Cortex of kidney (tissue), 1 donor: ENCODE data around the gene FAF1.
"Not testable (repeated sequence)": the region's sequence is repeated elsewhere in the genome, so short reads cannot be mapped to it uniquely, and the experiment has no call there.

Experiments
- DNase-seq: peaks from one replicate; lab custom pipeline; 2025; lab: John Stamatoyannopoulos, UW

FAF1 gene

DNA sequence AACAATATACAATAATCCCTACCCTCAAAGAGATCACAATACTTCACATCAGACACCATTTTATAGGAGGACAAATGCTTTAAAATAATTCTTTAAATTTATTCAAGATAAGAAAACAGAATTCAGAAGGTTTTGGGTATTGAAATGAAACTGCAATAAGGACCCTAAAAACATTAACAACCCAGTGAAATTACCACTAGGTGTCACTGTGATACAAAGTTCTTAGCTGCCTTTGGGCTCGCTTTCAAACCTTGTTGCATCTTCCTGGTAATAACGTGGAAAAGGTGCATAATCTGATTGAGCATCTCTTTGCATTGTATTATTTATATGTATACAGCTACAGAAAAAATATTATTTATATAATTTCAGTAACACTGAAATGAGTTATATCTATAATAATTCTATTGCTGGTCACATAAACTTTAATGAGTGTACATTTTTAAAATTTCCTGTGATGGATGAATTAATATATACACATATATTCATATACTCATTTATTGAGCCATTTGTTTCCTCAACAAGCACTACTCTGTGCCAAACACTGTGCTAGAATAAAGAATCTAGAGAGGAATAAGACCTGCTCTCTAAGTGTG is 185.2 kb downstream of the FAF1 start:
- no peak for DNase-seq

DNA sequence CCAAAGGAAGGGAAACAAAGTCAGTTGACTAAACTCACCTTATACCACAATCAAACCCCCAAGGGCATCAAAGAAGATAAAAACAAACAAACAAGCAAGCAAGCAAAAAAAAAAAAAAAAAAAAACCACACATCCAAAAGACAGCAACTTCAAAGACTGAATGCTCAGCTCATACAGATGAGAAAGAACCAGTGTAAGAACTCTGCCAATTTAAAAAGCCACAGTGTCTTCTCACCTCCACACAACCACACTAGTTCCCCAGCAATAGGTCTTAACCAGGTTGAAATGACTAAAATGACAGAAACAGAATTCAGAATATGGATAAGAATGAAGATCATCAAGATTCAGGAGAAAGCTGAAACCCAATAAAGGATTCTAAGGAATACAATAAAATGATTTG is 193.4 kb downstream of the FAF1 start:
- no peak for DNase-seq

DNA sequence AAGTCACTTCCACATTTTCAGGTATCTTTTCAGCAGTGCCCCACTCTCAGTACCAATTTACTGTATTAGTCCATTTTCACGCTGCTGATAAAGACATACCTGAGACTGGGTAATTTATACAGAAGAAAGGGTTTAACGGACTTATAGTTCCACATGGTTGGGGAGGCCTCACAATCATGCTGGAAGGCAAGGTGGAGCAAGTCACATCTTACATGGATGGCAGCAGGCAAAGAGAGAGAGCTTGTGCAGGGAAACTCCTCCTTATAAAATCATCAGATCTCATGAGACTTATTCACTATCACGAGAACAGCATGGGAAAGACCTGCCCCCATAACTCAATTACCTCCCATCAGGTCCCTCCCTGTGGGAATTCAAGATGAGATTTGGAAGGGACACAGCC is 203.5 kb downstream of the FAF1 start:
- DNase-seq, result not testable (repeated sequence)

DNA sequence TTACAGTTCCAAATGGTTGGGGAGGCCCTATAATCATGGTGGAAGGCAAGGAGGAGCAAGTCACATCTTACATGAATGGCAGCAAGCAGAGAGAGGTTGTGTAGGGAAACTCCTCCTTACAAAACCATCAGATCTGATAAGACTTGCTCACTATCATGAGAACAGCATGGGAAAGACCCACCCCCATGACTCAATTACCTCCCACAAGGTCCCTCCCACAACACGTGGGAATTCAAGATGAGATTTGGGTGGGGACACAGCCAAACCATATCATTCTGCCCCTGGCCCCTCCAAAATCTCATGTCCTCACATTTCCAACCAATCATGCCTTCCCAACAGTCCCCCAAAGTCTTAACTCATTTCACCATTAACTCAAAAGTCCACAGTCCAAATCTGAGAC is 205.3 kb downstream of the FAF1 start:
- not testable (repeated sequence) for DNase-seq

DNA sequence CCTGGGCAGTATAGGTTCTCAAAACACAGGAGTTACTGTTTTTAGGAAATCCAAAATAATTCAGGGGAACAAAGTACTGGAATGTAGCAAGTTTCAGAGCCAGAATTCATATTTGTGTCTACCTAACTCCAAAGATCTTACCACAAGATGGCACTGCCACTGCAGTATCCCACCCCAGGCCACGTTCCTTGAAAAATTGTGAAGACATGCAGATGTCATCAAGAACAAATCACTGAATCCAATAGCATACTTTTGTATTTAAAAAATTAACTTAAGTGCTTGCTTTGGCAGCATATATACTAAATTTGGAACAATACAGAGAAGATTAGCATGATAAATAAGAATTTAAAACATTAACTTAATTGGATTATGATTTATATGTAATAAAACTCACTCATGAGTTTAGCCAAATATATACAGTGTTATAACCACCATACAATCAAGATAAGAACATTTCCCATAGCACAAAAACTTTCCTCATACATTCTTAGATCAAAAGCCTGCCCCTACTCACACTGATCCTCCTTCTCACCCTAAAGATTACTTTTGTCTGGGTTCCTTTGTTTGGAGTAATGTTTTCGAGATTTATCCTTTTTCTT is 209.9 kb downstream of the FAF1 start:
- DNase-seq, result no peak

DNA sequence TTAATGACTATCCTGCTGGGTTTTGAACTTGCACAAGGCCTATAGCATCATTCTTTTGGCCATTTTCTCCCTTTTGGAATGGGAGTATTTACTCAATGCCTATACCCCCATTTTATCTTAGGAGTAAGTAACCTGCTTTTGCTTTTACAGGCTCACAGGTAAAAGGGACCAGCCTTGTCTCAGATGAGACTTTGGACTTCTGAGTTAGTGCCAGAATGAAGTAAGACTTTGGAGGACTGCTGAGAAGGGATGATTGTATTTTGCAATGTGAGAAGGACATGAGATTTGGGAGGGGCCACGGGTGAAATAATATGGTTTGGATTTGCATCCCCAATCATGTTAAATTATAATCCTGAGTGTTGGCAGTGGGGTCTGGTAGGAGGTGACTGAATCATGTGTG is 212.7 kb downstream of the FAF1 start:
- DNase-seq, result no peak

DNA sequence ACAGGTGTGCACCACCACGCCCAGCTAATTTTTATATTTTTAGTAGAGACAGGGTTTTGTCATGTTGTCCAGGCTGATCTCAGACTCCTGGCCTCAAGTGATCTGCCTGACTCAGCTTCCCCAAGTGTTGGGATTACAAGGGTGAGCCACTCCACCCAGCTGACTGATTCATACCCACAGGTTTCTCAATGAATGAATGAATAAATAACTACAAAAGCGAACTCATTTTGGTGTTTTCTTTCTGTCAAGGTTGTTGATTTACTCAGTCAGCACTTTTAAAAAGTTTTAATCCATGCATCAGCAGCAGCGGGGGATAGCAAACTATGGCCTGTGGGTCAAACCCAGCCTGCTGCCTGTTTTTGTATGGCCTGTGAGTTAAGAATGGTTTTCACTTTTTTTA is 217.5 kb downstream of the FAF1 start:
- DNase-seq, result no peak

DNA sequence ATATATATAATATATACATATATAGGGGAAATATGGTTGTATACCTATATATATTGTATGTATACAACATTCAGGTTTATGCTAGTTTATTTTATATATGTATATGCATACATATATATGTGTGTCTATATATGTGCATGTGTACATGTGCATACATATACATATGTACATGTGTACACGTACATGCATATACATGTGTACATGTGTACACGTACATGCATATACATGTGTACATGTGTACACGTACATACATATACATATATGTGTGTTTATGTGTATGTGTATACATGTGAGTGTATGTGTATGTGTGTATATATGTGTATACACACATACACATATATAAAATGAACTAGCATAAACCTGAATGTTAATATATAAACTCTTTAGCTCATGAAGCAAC is 220.9 kb downstream of the FAF1 start:
- no peak for DNase-seq

DNA sequence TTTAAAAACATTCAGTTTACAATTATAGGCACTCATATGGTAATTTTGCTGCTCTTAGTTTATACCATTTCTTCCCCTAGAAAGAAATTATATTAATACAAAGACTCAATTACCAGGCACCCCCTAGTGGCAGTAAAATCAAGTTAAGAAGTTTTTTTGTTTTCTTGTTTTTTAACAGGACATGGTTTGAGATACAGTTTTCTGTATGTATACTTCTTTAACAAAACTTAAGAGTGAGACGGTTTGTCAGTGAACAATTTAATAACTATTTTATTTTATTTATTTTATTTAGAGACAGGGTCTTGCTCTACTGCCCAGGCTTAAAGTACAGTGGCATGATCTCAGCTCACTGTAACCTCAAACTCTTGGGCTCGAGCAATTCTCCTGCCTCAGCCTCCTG is 224.6 kb downstream of the FAF1 start:
- no peak for DNase-seq

DNA sequence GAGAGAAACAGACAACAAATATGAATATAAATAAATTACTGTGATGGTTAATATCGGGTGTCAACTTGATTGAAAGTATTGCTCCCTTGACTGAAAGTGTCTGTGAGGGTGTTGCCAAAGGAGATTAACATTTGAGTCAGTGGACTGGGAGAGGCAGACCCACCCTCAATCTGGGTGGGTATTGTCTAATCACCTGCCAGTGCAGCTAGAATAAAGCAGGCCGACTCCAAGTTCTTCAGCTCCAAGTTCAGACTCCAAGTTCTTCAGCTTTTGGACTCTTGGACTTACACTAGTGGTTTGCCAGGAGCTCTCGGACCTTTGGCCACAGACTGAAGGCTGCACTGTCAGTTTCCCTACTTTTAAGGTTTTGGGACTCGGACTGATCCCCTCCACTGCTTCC is 232.5 kb downstream of the FAF1 start:
- not testable (repeated sequence) for DNase-seq

DNA sequence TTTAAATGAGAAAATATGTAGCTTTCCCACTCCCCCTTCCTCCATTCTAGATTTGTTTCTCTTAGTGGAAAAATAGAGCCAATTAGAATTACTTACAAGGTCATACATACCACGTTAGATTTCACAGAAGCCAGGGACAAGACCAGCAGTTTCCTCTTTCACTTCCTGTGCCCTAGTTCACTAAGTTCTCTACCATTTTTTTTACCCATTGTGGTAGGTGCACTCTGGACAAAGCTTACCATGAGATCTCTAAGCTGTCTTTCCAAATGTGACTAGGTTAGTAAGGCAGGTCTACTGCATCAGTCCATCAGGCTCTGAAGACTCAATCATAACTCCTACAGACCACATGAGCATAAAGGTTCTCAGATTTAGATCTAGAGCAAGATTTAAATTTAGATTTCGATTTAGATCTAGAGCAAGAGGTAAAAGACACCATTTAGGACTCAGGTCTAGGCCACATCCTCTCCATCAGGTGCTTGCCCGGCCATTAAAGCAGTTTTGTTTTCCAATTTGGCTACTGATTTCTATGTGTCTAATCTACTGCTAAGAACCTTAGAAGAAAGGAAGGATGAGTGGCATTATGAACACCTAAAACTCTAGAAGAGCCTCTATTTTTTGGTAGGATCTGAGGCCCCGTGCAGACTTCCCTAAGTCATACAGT is 235.3 kb downstream of the FAF1 start:
- no peak for DNase-seq

DNA sequence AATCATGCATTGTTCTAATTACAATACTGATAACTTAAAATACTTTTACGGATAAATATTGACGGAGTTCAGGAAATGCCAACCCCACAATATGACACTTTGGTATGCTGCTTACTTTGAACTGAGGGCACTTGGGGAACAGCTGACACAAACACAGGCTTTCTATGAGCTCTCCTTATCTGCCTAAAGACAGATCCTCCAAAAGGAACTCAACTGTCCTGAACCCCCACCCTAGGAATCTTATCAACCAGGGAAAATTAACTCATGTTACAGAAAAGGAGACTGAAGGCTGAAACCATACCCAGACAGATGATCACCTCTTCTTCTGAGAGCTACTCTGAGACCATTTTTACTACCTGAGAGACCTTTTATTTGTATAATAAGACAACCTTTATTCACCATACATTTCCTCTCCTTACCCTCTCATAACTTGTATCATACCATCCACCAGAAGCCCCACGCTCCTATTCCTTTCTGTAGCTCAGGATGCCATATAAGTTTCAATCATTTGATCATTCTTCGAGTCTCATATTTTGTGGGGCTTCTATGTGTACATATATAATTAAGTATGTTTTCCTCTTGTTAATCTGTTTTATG is 239.5 kb downstream of the FAF1 start:
- DNase-seq, result no peak

DNA sequence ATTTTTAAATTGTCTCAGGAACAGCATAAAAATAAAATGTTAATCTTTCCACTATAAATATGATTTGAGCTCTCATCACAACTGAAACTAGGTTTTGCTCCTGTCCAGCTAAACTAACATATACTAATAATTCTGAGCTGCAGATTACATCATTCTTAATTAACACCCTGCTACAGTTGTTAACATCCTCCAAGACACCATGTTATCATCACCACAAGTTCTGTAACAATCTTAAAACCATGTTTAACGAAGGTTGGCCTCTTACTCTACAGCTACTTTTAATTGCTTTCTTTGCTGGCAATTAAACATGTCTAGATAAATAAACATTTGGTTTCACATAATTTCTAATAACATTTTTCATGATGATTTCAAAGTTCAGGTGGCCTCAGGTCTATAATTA is 240.9 kb downstream of the FAF1 start:
- DNase-seq, result no peak

DNA sequence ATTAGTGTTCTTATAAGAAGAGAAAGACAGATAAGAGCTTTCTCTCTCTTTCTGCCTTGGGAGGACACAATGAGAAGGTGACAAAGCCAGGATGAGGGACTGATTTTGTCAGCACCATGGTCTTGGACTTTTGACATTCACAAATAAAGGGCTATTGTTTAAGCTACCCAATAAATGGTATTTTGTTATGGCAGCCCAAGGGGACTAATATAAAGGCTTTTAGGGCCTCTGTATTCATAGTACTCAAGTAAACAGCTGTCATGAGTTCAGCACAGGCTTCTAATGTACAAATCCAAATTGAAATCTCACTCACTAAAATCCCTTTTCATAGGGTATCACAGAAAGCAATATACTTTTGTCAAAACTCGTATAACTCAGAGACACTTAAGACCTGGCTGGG is 242.7 kb downstream of the FAF1 start:
- no peak for DNase-seq

DNA sequence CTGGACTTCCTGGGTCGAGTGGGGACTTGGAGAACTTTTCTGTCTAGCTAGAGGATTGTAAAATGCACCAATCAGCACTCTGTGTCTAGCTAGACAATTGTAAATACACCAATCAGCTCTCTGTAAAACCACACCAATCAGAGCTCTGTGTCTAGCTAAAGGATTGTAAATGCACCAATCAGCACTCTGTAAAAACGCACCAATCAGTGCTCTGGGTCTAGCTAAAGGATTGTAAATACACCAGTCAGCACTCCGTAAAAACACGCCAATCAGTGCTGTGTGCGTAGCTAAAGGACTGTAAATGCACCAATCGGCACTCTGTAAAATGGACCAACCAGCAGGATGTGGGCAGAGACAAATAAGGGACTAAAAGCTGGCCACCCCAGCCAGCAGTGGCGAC is 243.6 kb downstream of the FAF1 start:
- not testable (repeated sequence) for DNase-seq

DNA sequence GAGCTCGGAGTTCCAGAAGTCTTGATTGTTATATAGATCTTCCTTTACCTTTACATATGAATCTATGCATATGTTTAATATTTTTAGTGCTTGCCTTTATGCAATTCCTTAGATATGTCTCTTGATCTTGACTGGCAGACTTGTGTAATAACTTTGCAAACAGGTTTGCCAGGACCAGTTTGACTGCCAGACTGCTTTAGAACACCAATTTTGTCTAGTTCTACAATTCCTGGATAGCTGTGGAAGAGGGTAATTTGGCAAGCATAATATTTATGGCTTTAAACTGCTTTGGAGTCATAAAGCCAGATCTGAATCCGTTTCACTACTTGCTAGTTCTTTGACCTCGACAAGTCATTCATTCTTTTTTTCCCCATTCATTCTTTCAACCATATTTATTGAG is 250.0 kb downstream of the FAF1 start:
- no peak for DNase-seq

DNA sequence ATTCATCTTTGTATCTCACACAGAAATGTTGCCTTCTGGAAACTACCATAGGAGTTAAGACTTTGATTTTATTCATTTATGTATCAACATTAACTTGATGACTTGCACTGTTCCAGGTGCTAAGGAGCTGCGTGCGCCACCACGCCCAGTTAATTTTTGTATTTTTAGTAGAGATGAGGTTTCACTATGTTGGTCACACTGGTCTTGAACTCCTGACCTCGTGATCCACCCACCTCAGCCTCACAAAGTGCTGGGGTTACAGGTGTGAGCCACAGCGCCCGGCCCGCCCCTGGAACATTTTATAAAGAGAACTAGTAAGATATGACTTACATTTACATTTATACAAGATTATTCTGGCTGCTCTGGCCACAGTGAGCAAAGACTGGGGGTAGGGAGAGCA is 252.2 kb downstream of the FAF1 start:
- no peak for DNase-seq

DNA sequence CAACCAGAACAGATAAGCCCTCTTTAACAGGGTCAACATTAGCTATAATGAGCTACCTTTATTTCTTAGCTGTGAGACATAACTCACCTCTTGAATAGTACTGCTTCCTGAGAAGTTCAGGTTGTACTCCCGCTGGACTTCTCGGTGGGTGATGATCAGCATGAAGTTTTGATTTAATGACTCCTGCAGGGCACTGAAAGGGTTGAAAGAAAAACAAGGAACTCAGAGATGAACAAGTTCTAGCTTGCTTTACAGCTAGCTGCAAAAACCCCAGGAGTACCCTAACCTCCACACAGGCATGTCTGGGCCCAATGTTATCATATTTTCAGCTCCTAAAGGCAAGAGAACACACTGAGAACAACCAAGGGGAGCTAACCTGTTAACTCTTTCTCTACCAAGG is 254.4 kb downstream of the FAF1 start:
- DNase-seq, result no peak

DNA sequence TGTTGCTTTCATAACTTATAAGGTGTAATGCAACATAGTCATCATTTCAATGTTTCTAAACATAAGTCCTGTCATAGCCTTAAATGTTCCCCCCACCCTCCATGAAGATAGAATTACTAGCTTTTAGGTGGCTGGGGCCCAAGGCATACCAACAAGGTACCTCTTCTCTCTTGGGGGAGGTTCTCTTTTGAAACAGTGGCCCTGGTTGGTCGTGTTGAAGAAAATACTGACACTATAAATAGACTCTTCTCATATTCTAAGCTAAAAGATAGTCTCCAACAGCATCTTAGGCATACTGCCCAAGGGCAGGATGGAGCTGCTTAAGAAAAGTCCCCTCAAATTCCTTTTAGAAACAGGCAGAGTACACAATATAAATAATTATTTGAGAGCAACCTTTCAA is 255.0 kb downstream of the FAF1 start:
- DNase-seq, result no peak

DNA sequence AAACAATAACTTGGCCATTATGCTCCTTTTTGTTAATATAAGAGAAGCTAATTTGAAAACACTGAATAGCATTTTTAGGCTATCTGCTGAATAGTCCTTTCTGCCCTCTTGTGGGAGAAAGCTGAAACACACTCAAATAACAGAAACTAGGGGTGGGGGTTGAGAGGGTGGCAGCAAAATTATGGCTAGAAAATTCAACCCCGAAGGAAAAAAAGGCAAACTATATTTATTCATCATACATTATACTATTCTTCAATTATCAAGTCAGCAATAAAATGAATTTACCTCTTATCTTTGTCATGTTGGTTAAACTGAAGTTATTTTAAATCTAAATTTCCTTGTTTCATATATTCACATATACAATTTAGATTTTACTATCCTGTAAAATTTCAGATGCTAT is 255.9 kb downstream of the FAF1 start:
- DNase-seq, result no peak

DNA sequence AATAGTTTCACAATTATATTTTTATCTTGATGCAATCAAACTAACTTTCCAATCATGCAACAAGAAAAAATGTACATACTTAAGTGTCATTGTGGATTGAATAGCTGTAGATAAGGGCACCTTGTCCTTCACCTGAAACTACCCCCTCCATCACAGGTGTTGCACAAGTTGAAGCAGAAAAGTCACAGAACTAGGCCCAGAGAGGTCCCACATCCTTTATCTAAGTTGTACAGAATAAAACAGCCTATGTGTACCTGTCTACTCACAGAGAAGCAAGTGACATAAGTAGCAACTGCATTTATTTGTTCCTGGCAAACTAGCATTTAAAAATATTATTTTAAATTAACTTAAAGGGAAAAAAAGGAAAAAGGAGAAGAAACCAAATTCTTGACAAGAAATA is 256.8 kb downstream of the FAF1 start:
- no peak for DNase-seq

DNA sequence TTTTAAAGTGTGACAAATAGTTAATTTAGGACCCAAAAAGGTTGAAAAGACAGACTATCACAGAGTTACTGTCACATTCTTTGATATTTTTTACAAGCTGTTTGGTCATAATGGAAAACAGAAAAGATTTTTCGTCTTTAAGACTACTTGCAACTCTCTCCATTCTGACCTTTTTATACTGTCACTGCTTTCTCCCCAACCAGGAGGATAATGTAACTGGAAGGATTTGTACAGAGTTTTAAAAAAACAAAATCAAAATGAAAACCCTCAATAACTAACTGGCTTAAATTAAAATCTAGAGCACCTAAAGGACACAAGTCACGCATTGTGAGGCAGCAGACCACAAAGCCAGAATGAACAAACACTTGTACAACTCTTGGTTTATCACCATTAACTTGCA is 257.7 kb downstream of the FAF1 start:
- no peak for DNase-seq

DNA sequence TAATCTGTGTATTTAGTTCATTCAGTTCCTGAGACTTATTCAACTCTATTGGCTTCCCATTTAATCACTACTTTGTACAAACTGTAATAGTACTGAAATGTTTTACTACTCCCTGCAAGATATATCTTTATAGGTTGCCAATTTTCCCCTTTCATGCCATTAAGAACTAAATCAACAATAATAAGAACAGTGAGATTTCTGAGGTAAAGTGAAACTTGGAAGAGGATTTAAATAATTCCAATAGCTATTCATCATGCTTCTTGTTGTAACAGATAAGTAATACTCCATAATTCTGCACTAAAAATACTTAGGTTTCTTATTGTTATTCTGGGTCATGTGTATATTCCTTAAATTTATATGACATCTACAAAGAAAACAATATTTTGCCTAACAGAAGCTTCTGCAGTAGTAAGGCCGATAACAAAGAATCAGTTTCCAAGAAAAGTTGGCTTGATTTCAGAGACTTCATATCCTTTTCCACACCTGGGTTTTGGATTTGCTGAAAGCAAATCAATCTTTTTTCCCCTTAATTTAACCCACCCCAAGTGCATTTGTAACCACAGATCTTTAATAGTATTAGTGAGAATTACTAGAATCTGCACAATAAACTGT is 258.3 kb downstream of the FAF1 start:
- DNase-seq, result no peak
